NCI-H526 (cell line): Measurements from ENCODE around the gene KLHL29.
A peak's percentile ranks its signal among the peaks of the same experiment; 100 is the strongest.
"Not testable (repeated sequence)": the region's sequence is repeated elsewhere in the genome, so short reads cannot be mapped to it uniquely, and the experiment has no call there.

Experiments
- DNase-seq, 2 experiments: peaks; one replicate each; lab custom pipeline; 2025; lab: John Stamatoyannopoulos, UW

KLHL29 gene

DNA sequence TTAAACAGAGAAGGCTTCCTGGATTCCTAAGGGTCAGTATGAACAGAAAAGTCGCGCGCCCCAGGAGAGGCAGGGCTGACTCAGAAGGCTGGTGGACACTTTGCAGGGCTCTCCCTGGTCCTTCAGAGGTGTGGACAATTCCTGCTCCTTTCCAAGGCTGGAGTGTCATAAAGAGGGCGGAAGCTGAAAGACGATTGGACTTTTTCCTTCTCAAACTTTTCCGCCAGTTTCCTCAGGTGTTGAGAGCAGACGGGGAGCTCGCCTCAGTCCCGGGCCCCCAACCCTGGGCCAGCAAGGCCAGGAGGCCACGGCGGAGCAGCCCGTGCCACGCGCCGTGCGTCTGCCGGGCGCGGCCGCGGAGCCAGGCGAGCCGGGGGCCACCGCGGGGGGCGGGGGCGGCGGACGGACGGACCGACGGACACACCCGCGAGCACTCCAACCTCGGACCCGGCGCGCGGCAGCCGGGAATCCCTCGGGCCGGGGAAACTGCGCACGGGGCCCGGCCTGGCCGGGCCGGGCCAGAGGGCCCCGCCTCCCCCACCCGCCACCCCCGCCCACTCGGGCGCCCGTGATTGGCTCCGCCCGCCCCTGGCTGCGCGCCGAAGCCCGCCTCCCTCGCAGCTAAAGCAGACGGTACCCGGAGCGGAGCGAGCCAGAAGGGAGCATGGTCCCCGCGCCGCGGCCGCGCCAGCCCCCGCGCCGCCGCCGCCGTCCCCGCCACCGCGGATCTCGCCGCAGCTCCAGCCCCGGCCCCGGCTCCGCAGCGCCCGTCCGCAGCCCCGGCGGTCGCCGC, at the start of gene KLHL29:
Gene KLHL29, plus strand, starts transcription at position 629 of the 793 bp plus-strand sequence. CDS start 177,018 bp downstream, outside the sequence.
- DNase-seq, result peak in 1 of 2 experiments; percentile 83

DNA sequence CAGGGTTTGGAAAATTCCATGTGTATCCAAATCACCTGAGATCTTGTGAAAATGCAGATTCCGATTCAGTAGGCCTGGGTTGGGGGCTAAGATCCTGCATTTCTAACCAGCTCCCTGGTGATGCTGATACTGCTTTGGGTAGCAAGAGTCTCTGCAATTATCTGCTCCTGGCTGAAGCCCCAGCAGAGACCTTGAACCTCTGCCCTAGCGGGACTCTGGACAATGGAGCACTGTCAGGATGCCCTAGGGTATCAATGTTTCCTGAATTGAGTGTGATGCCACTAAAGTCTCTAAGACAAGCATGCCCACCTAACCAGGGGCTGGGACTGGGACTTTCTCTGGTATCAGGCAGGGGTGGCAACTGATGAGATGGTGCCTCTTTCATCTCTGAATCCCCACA, 49.4 kb upstream of the KLHL29 start:
- DNase-seq, result no peak

DNA sequence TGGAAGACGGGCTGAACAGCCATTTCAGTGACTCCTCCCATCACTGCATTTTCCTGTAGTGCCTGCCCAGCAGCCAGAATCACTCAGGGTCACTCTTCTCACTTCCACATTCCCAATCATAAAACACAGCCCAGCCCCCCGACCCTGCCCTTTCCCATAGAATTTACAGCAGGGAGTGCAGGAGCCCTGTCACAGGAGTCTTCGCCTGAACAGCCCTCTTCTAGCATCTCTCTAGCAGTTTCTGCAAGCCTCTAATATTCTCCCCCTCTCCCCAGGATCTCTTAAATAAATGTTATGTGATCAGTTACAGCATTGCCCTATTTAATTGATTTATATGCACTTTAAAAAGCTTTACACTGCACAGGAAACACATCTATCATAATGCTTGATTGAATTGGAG, 42.9 kb upstream of the KLHL29 start:
- no peak for DNase-seq

DNA sequence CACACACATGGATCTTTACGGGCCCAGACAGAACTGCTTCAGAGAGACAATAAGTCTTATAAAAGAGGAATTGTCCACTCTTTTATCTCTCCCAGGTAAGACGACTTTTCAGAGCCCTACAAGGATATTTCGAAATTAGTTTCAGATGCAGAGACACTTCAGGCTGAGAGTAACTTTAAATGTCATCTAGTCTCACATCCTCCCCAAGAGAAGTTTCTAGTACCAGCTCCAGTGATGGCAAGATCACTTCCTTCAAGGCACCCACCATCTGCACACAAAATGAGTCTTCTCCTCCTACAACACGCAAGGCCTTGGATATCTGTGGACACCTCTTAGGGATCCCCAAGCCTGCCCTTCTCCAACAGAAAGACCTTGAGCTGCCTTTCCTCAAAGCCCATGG, 39.0 kb upstream of the KLHL29 start:
- DNase-seq, result no peak

DNA sequence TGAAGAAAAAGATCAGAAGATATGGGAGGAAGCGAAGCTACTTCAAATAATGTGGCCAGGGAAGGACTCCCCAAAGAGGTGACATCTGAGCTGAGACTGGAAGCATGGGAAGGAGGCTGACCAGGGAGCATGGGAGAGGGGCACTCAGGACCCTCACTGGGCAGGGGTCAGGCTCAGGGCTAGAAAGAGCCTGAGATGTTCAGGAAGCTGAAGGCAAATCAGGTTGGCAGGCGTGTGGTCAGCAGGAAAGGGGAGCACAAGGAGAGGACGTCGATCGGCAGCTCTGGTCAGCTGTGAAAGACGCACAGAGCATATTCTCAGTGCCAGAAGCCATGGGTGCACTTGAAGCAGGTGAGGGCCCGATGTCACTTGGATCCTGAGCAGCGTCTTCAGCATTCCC, 38.2 kb upstream of the KLHL29 start:
- no peak for DNase-seq

DNA sequence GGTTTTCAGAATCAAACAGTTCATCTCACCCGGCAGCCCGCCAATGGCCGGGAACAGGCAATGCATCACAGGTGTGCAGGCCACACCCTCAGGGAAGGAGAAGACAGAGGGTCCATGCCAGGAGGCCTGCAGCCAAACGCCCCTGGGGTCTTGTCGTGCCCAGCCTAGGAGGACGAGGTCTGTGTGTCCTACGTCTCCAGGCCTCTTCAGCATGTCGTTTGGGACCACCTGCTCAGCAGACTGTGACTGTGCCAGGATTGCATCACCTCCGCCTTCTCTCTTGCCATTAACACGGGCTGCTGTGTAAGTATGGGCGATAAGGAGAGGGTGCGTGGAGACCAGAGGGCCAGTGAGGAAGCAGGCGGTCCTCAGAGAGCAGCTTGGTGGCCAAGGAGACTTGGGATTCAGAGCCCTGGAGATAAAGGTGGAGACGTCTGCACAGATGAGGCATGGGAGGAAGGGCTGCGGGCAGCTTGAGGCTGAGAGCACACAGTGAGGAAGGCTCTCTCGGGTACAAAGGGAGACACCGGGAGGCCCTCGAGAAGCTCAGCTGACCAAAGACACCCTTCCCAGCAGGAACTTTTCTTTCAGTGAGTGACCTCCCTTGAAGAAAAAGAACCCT, 37.4 kb upstream of the KLHL29 start:
- no peak for DNase-seq

DNA sequence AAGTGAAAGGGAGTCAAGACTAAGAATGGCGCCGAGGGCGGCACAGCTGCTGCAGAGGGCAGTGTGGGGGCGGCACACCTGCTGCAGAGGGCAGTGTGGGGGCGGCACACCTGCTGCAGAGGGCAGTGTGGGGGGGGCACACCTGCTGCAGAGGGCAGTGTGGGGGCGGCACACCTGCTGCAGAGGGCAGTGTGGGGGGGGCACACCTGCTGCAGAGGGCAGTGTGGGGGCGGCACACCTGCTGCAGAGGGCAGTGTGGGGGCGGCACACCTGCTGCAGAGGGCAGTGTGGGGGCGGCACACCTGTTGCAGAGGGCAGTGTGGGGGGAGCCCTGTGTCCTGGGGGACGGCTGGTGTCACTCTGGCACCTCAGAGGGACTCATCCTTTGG, 36.9 kb upstream of the KLHL29 start:
- DNase-seq, result not testable (repeated sequence)

DNA sequence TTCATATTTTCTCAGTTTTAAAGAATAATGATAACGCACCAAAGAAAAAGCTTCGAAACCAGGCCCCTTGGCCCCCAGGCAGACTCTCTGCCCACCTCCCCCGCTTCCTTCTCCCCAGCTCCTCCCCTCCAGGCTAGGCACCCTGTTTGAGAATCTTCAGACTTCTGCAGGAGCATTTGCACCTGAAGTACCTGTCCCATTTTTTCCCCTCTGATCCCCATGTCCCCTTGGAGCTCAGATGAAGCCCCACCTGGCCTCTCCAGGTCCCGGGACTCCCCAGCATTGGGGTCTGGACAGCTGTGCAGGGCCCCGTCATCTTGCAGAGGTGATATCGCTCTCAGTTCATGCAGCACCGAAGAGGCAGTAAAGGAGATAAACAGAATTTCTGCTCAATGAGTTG, 35.5 kb upstream of the KLHL29 start:
- no peak for DNase-seq

DNA sequence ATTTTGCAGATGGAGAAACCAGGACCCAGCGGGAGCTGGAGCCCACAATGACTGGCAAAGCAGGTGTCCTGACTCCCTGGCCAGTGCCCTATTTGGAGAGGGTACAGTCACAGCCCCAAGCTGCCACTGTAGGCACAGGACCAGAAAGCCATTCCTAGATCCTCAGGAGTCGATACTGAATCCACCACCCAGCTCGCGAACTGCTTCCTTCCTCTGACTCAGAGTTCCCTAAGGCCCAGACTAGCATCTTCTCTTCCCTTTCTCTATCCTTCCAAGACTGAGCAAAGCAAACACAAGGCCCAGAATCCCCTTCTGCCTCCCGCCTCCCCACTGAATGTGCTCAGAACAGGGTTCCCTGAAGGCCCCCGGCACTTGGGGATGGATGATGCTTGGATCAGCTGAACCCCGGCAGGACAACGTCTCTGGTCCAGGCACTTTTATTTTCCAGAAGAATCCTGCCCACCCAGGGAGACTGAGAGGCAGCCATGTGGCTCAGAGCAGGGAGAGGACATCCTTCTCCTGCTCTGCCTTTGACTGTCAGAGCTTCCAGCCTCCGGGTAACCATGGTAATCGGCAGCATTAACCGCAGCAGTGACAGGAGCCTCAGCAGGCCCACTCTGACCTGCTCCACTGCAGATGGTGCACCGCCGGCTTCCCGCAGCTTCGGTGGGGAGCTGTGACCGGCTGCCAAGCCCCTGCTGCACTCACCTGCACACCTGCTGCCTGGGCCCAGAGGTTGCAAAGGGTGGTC, 34.8 kb upstream of the KLHL29 start:
- no peak for DNase-seq

DNA sequence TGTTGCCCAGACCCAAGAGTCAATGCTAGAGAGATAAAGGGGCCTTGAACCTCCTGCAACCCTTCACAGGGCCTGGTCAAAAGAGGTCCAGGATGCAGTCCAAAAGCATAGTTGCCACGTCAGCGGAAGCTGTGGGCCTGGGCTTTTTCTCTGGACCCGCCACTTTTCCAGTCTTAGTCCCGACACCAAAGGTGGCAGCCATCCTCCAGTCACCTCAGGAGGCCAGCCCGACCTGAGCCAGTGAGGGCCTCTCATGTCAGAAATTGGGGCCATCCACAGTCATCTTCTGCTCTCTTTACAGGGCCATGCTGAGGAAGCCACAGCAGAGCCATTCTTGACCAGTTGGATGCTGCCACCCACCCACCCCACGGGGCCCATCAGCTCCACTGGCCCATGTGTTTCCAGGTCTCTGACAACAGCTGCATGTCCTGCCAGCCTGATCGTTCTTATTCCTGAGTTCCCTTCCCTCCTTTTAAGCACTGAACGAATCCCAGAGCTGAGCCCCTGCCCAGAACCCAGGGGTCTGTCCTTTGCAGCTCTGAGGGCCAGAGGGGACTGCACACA, 34.1 kb upstream of the KLHL29 start:
- DNase-seq, result no peak

DNA sequence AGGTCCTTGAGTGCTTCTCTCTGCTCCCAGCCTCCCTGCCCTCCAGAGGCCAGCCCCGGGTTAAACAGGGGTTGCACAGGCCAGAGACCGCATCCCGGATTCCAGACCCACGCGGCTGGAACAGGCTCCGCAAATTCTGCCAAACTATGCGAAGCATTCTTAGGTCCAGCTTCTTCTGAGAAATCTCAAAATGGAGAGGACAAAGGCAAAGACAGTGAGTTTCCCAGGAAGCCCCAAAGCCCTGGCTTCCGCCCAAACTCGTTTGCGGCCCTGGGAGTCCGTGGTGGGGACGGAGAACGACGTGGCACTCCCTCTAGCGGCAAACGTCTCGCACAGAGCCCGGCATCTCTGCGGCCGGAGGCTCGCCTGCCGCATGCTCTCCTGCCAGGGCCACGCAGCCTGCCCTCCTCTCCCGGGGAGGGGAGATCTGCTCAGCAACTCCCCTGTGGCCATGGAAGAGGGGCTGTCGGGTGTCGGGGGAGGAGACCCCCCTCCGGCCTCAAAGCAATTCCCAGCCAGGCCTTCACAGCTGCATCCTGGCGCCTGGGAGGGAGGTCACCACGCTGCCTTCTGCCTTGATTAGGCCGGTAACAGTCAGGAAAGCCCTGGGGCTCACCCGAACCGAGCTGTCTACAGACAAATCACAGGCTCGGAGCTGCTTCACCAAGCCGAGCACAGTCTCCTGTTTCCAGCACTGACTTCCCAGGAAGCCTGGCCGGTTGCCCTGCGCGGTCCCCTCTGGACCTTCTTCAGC, 33.4 kb upstream of the KLHL29 start:
- DNase-seq, result peak in 1 of 2 experiments; percentile 89

DNA sequence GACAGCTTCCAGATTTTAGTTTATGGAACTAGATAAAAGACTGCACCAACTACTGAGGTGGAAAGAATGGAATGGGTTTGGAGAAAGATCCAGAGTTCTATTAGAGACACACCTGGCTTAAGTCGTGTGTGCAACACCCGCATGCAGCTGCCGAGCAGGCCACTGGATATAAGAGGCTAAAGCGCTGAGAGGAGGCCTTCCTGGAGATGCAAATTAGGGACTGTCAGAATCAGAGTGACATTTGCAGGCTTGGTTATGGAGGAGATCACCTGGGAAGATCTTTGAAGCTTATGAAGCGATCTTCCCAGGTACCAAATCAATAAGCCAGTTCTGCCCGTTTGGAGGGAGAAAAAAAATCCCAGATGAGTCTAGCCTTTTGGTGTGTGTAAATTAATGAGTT, 30.4 kb upstream of the KLHL29 start:
- peak; percentile 11 to 70 for DNase-seq

DNA sequence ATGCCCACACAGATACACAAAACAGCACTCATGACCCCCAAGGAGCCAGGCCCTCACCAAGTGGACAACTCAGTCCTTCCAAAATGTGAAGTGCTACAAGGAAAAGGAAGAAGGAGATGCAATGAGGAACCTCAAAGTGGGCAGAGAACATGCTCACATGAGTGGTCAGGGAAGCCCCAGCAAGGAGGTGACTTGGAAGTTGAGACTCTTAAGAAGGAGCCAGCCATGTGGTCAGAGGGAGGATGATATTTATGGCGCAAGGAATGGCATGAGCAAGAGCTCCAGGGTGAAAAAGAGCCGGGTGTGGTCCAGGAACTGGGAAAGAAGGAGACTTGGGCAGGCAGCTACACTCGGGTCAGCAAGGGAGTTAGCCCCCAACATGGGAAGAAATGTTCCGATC, 30.0 kb upstream of the KLHL29 start:
- DNase-seq, result no peak

DNA sequence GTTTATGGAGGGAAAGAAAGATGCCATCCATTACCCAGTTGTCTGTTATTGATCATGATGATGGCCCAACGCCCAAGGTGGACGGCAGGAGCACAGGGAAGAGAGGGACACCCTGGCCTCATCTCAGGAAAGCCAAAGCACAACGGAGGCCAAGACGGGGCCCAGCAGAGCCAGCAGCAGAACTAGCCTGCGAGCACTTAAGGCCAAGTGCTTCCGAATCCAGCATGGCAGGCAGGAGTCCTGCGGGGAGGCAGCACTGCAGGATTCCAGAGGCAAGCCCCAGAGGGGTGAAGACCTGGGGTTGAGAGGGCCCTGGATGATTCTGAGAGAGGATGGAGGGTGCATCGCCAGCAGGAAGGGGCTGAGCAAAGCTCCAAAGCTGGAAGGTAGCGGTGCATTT, 28.3 kb upstream of the KLHL29 start:
- DNase-seq, result no peak

DNA sequence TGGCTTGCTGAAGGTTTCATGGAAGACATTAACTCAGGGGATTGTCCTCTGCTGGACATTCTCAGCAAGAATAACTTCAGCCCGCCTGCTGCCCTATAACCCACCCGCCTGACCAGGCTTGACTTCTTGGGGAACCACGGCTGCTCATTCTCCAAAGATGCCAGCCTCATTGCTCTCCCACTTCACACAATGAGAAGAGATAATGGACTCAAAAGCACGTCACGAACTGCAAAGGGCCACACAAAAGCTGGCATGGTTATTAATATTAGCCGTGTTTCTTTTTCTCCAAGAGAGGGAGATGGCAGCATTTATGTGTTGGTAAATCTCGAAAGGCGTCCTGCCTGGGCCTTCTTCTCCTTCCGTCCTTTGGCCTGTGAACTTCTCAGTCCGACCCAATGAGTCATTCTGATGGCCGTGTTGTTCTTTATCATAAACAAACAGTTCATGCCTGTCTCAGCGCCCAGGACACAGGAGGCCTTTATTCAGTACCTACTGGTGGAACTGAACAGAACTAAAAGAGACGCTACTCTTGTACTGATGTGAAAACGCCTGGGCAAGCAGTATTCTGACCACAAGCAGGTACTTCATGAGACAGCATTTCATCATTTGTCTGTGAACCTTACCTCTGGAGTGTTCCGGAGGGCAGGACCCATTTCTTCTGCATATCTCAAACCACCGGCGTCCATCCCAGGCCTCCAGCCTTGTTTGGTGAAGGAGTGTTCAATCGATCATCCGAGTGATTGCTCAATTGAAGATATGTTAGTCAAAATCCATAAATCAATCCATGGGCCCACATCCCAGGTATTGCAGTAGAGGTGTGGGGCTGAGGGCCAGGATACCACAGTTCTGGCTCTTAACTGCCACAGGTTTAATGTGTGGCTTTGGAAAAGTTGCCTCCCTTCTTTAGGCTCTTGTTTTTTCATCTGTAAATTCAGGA, 25.1 kb upstream of the KLHL29 start:
- DNase-seq, result peak in 1 of 2 experiments; percentile 10

DNA sequence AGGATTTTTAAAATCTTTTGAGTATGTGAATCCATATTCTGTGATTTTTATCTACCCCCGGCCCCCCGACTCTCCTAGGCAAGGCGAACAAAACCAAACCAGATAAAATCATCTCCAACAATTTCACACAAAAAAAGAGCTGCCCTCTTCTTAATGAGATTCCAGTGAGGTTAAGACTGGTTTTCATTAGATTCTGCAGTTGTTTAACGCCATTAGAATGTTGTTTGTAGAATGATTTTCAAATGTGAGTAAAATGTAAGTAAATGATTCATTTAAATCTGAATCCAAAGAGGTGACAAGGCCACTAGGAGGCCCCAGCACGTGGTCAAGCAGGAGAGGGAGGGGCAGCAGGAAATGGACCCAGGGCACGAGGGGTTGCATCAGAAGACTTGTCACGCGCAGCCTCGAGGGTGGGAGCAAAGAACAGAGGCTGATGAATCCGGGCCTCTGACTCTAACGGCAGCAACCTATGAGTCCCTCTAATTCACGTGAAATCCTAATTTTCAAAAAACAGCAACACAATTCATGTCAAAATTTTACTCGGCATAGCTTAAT, 24.3 kb upstream of the KLHL29 start:
- no peak for DNase-seq

DNA sequence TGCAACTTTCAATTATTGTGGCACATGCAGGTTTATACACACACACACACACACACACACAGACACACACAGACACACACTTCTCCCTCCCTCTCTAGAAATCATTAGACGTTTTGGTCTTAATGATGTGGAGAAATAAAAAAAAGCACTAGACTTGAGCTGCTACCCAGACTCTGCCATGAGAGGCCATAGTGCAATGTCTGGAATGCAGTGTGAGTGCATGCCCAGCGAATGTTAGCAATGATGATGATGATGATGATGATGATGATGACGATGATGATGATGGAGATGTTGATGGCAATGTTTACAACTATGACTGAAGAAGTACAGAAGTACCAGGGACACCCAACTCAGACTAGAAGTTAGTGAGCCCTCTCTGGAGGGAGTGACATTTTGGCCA, 23.8 kb upstream of the KLHL29 start:
- DNase-seq, result no peak

DNA sequence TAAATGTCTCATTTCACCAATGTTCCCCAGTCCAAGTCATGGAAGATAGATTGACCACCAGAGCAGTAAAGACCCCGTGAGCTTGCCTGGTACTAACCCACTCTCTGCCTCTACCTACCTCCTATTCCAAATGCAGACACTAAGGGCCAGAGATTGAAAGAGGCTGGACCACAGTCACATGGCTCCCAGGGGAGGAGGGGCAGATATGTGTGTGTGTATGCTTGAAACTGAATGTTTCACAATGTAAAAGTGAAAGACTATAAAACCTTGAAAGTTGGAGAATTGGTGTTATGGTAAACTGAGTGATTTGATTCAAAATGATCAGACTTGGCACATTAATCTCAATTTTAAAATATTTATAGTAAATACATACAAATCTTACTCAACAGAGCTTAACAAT, 21.7 kb upstream of the KLHL29 start:
- DNase-seq, result no peak

DNA sequence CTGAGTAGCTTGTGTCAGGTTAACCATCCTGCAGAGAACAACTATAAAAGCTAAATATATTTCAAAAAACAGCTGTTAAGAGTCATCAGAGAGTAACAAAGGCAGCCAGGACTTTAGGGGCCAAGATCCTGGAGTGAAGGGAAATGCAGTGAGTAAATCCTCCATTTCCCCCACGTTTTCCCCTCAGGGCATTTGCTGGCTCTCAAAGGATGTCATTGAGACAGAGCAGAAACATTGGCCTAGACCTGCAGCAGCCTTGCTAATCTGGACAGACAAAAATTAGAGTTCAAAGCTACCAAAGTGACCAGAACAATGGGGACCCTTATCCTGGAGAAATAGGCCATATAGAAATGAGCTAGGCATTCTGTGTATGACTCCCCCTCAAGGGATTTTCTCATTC, 21.1 kb upstream of the KLHL29 start:
- no peak for DNase-seq

DNA sequence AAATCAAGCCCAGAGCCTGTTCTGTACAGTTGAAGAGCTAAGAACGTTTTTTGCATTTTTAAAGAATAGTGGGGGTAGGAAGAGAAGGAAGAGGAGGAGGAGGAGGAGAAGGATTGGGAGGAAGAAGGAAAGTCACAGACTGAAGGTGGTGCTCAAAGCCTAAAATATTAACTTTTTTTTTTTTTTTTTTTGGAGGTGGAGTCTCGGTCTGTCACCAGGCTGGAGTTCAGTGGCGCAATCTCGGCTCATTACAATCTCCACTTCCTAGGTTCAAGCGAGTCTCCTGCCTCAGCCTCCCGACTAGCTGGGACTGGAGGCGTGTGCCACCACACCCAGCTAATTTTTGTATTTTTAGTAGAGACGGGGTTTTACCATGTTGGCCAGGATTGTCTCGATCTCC, 18.3 kb upstream of the KLHL29 start:
- no peak for DNase-seq

DNA sequence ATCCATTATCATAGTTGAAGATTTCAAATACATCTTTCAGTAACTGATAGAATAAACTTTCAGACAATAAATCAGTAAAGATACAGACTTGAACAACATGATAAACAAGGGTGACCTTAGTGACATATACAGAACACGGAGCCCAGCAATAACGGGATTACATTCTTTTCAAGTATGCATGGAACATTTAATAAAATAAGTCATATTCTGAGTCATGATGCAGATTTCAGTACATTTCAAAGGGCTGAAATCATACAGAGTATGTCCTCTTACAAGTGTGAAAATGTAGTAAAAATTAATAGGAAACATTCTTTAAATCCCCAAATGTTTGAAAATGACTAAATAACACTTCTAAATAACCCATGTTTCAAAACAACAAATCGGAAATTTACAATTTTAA, 17.2 kb upstream of the KLHL29 start:
- no peak for DNase-seq
